ENCODE data around the gene COG4.

Gene COG4

DNA sequence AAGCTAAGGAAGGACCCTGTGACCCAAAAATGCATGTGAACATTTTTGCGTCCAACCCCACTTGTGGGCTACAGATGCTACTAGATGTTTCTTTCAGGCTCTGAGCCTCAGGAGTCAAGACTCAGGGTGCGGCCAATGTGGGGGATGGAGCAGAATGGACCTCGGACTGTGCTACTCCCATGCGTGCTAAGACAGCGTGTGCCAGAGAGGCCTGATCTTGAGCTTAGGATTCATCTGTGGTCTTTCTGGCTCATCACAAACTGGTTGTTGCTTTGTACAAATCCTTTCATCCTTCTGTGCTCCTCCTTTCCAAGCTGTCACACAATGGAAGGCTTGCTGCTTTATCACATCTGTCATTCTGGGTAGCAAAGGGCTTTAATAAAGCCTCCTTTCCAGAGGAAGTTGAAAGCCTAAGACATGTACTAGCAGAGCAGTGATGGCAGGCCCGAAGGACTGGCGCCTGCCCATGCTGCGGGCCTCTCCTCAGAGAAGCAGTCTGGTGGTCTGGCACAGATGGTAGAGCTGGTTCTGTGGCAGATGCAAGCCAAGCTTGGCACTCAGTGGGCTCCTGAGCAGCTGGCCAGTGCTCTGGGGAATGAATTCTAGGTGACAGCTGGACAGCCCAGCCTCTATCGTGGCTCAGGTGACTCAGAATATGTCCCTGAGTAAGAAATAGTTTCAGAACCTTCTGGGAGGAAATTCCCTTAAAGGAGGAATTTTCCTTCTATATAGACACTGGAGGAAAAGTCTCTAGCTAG lies 27.8 kb downstream of the COG4 start:
- Histone ChIP-seq H3K4me3 (ENCODE audit: low read depth in 1 of 2, low read length in 1 of 2) (no peak overlapping the region), H3K4me1 (ENCODE audit: control insufficient read depth in 1 of 2, insufficient read depth in 1 of 2, low read depth in 1 of 2, low read length in 1 of 2) (no peaks in the 10 kb centered on the region), H3K36me3 (peaks cover 93% of the 10 kb centered on the region), H3K27me3 (no peaks in the 10 kb centered on the region), H3K27ac (no peak overlapping the region), H3K9me3 (no peaks in the 10 kb centered on the region)
- TF ChIP-seq, protein P1, sequence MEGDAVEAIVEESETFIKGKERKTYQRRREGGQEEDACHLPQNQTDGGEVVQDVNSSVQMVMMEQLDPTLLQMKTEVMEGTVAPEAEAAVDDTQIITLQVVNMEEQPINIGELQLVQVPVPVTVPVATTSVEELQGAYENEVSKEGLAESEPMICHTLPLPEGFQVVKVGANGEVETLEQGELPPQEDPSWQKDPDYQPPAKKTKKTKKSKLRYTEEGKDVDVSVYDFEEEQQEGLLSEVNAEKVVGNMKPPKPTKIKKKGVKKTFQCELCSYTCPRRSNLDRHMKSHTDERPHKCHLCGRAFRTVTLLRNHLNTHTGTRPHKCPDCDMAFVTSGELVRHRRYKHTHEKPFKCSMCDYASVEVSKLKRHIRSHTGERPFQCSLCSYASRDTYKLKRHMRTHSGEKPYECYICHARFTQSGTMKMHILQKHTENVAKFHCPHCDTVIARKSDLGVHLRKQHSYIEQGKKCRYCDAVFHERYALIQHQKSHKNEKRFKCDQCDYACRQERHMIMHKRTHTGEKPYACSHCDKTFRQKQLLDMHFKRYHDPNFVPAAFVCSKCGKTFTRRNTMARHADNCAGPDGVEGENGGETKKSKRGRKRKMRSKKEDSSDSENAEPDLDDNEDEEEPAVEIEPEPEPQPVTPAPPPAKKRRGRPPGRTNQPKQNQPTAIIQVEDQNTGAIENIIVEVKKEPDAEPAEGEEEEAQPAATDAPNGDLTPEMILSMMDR (IDR thresholded peaks at IDR 0.05), result no peak

DNA sequence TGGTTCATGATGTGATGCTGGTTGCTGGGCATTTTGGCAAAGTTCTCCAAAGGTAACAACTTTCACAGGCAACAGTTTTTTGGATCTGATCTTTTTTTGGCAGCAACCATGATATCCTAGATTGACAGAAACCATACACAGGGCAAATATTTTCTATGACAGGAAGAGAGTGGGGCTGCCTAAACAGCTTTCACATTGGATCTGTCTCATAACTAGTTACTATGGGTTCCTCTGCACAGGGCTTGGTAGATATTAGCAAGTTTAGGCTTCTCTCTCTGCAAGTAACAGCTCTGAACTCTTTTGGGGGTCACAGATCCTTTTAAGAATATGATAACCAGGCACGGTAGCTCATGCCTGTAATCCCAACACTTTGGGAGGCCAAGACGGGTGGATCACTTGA lies 28.6 kb downstream of the COG4 start:
- Histone ChIP-seq H3K27ac (no peak overlapping the region), H3K27me3 (no peaks in the 10 kb centered on the region), H3K9me3 (no peaks in the 10 kb centered on the region), H3K36me3 (peaks cover 90% of the 10 kb centered on the region), H3K4me3 (ENCODE audit: low read depth in 1 of 2, low read length in 1 of 2) (no peak overlapping the region), H3K4me1 (ENCODE audit: control insufficient read depth in 1 of 2, insufficient read depth in 1 of 2, low read depth in 1 of 2, low read length in 1 of 2) (peaks cover 4 to 6% of the 10 kb centered on the region in 2 experiments)
- TF ChIP-seq, protein P1 (IDR thresholded peaks at IDR 0.05), result no peak

DNA sequence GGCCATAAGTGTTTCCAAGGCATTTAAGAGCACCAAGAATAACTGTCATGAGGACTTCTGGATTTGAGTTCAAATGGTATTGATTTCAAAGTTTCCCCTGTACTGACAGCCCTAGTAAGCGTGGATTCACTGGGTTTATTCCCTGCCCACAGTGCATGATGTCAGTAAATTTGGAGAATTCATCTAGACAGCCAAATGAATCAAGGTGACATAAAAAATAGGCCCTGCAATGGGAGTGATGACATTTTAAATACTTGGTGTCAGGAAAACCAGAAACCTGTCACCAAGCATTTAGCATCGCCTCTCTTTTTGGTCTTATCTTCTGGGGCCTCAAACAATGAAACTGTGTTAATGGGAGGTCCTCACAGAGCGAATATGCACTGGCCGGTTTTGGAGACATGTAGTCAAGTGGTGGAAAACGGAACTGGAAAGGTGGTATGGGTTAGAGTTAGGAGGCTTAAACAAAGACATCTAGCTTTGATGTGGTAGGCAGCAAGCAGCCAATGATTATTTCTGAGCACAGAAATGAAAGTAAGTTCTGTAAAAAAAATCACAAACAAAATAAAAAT lies 29.1 kb downstream of the COG4 start:
- no peaks in the 10 kb centered on the region for H3K9me3 ChIP-seq
- peaks cover 4 to 6% of the 10 kb centered on the region in 2 experiments for H3K4me1 ChIP-seq (ENCODE audit: control insufficient read depth in 1 of 2, insufficient read depth in 1 of 2, low read depth in 1 of 2, low read length in 1 of 2)
- H3K36me3 ChIP-seq, result peaks cover 90% of the 10 kb centered on the region
- TF ChIP-seq, protein P1 (IDR thresholded peaks at IDR 0.05), result no peak
- H3K27ac ChIP-seq, result no peak overlapping the region
- no peak overlapping the region for H3K4me3 ChIP-seq (ENCODE audit: low read depth in 1 of 2, low read length in 1 of 2)
- no peaks in the 10 kb centered on the region for H3K27me3 ChIP-seq

DNA sequence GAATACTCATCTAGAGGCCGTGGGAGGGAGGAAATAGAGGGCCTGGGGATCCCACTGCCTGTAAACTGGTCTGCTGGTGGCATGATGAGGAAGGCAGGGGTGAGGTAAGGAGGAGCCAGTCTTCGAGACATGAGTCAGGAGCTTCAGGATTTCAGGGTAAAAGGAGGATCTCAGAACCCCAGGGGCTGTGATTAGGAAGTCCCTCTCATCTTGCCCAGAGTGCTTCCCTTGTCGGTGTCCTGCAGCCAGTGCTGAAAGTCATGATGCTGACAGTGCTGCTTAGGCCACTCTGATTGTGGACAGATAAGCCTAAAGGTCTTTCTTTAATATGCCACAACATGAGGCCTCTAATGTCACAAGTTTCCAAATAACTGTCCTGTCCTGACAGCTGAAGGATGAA lies 29.6 kb downstream of the COG4 start:
- Histone ChIP-seq H3K36me3 (peaks cover 88% of the 10 kb centered on the region), H3K9me3 (no peaks in the 10 kb centered on the region), H3K4me1 (ENCODE audit: control insufficient read depth in 1 of 2, insufficient read depth in 1 of 2, low read depth in 1 of 2, low read length in 1 of 2) (peaks cover 4 to 6% of the 10 kb centered on the region in 2 experiments), H3K27me3 (no peaks in the 10 kb centered on the region), H3K27ac (no peak overlapping the region), H3K4me3 (ENCODE audit: low read depth in 1 of 2, low read length in 1 of 2) (no peak overlapping the region)
- TF ChIP-seq, protein P1 (IDR thresholded peaks at IDR 0.05), result no peak

DNA sequence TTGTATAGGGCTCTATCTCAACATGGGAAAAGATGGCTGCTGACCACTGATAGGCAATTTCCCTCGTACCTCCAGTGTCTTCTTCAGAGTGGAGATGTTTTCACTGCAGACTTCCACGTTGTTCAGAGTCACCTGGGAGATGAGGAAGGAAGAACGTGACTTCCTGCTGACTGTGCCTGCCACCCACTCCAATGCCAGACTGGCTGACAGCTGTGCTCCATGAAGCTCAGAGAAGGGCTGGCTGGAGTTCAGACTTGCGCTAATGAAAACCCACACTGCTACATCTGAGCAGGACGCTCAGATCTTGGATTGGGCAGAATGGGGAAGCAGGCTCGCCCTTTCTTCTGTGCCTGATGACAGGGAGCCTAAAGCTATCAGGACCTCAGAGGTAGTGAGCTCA lies 33.1 kb downstream of the COG4 start:
- H3K36me3 ChIP-seq, result peaks cover 83% of the 10 kb centered on the region

More for the DNA sequence above, 33.1 kb downstream of the COG4 start:
- Histone ChIP-seq H3K27ac (no peak overlapping the region), H3K4me1 (ENCODE audit: control insufficient read depth in 1 of 2, insufficient read depth in 1 of 2, low read depth in 1 of 2, low read length in 1 of 2) (peaks cover 4 to 6% of the 10 kb centered on the region in 2 experiments), H3K27me3 (no peaks in the 10 kb centered on the region), H3K9me3 (no peaks in the 10 kb centered on the region), H3K4me3 (ENCODE audit: low read depth in 1 of 2, low read length in 1 of 2) (no peak overlapping the region)
- TF ChIP-seq, protein P1 (IDR thresholded peaks at IDR 0.05), result no peak

Data from neutrophil (primary cell).